Measurements from ENCODE around the gene LZTS2.
"Not testable (repeated sequence)": the region's sequence is repeated elsewhere in the genome, so short reads cannot be mapped to it uniquely, and the experiment has no call there.

Gene LZTS2

DNA sequence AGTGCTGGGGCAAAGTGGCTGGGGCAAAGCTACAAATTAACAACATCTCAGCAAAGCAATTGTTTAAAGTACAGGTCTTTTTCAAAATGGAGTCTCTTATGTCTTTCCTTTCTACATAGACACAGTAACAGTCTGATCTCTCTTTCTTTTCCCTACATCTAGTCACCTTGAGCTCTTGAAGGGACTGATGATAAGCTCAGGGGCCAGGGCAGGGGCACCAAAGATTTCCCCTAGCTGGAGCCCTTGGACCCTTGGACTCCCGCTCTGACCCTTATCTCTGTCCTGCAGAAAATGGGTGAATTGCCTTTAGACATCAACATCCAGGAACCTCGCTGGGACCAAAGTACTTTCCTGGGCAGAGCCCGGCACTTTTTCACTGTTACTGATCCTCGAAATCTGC is 34.8 kb downstream of the LZTS2 start:
- not testable (repeated sequence) for DNase-seq

GRCh38 chr10:101035314-101035713 is 35.7 kb downstream of the LZTS2 start:
- DNase-seq, result no peak

GRCh38 chr10:101035916-101036702 is 36.5 kb downstream of the LZTS2 start:
- no peak for DNase-seq

DNA sequence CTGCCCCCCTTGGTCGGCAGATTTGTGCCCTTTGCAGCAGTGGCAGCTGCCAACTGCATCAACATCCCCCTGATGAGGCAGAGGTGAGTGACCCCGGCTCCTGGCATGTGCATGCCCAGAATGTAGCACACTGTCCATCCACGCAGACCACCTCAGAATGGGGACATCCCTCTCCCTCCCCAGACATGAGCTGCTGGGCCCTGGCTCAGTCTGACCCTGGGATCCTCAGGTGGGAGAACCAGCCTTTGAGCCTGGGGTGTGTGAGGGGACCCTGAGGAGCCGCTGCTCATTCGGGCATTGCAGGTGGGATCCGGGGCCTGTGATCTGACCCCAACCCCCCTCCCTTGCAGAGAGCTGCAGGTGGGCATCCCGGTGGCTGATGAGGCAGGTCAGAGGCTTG is 37.1 kb downstream of the LZTS2 start:
- no peak for DNase-seq

- no peak for DNase-seq
Measured at GRCh38 chr10:101038484-101038883, 38.9 kb downstream of the LZTS2 start.

DNA sequence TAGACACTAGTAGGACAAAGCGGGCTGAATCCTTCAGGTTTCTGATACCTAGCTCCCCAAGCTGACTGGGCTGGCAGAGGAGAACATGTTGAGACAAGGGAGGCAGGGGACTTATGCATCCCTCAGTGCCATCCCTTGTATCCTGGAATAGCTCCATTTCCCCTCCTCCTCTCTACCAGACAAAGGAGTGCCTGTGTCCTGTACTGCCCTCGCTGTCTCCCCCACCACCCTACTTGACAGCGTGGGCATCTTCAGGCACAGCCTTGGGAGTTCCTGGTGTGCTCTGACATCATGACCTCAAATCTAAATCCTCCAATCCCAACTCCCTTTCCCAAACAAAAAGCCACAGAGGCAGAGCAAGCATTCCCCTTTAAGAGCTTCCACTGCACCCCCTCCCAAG is 40.5 kb downstream of the LZTS2 start:
- no peak for DNase-seq

DNA sequence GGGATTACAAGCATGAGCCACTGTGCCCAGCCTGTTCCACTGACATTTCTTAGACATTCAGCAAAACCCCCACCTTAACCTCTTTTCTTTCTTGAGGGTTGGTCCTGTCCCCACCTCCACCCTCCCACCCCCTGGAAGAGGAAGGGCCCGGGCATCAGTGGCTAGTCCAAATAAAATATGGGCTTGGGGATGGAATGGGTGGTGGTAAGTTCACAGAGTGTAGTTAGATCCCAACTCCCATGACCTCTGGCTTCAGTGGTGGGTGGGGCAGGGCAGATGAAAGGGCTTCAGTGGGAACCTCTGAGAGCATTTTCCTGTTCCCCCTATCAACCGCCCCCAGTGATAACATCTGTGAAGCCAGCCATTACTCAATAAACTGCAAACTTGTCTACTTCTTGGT is 41.2 kb downstream of the LZTS2 start:
- DNase-seq, result no peak

DNA sequence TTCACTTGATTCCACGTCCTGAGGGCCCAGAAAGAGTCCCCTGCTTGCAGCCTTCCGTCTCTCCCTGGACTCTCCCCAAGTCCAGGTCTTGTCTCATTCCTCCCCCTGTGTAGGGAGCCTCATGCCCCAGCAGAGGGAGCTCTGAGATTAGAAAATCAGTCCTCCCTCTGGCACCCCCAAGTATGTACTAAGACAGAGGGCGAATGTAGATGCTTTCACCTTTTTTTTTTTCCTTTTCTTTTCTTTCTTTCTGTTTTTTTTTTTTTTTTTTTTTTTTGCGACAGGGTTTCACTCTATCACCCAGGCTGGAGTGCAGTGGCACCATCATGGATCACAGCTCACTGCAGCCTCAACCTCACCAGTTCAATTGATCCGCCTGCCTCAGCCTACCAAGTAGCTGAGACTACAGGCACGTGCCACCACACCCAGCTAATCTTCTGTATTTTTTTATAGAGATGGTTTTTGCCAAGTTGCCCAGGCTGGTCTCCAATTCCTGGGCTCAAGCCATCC is 41.7 kb downstream of the LZTS2 start:
- no peak for DNase-seq

DNA sequence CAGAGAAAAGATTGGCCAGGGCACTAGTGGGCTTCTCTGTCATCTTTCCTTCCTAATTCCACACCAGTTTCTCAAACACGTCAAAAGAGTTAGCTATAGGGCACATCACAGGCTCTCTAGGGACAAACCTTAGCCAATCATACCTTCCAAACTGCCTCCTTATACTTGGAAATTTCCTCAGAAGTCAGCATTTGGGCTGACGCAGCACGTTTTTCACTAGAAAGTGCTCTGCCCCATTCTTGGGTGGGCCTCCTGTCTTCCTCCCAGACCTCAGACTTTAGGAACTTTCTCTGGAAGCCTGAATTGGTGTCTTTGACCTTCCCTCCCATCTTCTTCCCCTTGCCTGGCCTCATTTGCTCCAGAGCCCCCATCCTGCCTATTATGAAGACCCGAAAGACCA is 42.5 kb downstream of the LZTS2 start:
- no peak for DNase-seq

DNA sequence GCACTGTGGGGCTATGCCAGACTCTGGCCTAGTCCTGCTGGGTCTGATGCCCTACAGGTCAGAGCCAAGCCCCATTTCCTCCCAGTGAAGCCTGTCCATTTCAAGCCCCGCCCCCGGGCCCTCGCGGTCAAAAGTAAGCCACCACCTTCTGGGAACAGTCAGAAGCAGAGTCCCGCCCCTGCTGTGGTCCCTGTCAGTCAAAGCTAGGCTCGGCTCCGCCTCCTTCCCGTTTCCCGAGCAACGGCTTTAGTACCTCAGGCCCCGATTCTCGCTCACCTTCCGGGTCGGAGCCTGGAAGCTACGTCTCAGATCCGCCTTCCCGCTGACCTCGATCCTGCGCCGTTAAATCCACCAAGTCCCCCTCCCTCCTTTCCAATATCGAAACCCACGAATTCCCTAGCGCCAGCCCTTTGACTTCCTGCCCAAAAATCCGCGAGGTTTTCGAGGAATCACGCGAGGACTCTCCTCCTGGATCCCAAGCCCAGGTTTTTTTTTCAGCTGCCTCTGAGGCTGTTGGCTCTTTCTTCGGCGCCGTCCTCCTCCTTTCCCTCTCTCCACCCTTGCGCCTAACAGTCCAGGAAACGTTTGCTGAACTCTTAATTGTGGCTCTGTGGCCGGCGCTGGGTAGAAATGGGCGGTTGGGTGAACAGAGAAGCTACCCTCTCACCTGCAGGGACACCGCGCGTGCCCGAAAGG is 43.2 kb downstream of the LZTS2 start:
- DNase-seq, result peak; percentile 91

DNA sequence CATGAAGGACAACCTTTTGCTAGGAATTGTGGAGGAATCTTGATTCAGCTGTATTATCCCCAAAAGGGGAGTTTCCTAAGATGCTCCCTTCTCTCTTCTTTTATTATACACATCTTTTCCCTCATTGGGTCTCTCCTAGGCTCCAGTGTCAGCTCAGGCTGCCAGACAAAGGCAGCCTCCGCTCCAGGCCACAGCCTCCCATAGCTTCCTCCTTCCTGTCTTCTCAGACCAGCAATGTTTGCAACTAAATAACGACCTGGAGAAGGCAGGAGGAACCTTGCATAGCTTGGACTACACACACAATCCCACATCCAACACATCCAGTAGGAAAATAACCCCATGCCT is 43.7 kb downstream of the LZTS2 start:
- no peak for DNase-seq

- DNase-seq, result no peak
Measured at GRCh38 chr10:101044117-101044516, 44.5 kb downstream of the LZTS2 start.

DNA sequence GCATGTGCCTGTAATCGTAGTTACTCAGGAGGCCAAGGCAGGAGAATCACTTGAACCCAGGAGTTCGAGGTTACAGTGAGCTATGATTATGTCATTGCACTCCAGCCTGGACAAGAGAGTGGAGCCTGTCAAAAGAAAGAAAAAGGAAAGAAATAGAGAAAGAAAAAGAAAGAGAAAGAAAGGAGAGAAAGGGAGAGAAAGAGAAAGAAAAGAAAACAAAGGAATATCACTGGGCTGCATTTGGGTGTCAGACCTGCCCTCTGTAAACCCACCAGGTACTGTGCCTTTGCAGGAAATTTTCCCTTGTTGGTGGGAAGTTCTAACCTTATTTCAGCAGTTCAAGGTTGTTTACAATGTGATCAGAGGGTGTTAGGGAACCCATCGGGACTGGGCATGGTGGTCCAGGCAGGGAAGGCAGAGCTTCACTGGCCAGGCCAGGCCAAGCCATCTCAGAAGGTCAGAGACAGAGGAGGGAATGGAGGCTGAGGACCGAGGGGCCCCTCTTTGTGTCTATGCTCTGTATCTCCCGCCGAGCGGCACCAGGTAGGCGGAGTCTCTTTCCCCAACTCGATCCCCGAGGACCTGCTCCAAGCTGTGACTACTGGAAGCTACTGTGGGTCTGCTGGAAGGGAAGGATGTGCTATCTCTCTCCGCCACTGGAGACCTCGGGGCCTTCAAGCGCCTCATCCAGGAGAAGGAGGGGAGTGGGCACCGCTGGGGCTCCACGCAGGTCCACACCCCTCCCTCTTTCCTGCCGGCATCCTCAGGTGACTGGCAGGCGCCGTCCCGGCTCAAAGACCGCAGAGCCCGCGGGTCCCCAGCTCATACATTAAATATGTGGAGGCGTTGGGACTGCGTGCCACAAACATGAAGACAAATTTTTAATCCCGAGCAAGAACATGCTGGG is 47.0 kb downstream of the LZTS2 start:
- no peak for DNase-seq

DNA sequence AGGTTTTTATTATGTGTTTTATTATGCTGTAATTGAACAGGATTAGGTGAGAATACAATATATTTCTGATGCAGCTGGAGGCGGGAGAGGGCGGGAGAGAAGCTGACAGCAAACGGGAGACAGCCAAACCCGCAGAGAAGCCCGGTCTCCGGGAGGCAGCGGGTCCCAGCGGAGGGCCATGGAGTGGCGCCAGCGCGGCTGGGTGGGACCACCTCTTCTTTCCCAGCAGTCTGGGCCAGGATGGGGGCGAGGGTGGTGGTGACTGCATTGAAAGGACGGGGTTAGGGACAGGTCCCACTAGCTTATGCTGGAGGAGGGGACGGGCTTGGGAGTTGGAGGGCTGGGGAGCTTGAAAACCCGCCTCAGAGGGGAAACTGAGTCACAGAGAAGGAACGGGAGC is 47.7 kb downstream of the LZTS2 start:
- DNase-seq, result no peak

GRCh38 chr10:101047961-101048892 is 48.6 kb downstream of the LZTS2 start:
- no peak for DNase-seq

DNA sequence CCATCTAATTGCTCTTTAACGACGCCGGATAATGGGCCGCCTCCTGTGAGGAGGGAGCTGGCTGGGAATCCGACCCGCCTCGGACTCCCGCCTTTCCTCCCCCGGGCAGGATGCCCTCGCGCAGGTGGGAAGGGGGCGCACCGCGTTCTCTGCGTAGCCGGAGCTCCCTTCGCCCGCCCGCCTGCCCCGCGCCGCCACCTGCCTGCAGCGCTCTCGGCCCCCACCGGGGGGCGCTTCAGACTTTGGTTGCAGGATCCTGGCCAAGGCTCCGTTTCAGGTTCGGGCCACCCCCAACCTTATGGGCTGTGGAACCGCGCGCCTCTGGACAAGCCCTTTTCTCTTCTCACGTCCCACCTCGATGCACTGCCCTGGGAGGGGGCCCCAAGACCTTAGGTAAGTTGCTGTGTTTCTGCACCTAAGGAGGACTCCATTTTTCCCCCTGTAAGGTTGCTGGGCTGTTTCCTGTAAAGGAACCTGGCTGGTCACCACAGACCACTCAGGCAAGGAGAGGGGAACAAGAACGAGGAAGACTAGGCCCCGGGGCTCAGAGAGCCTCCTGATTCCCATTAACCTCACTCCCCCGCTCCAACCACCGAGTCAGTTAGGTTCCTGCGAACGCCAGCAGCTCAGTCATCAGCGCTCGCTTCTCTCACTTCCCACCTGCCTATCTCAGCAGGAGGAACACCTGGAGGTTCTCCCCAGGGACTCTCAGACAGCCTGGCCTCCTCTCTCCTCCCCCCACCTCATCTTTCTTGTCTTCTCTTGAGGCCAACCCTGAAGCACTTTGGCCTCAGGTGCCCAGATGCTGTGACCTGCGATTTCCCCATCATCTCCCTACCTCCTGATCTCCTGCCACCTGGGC is 50.8 kb downstream of the LZTS2 start:
- peak; percentile 82 for DNase-seq

- no peak for DNase-seq
Measured at GRCh38 chr10:101052285-101052684, 52.7 kb downstream of the LZTS2 start.

DNA sequence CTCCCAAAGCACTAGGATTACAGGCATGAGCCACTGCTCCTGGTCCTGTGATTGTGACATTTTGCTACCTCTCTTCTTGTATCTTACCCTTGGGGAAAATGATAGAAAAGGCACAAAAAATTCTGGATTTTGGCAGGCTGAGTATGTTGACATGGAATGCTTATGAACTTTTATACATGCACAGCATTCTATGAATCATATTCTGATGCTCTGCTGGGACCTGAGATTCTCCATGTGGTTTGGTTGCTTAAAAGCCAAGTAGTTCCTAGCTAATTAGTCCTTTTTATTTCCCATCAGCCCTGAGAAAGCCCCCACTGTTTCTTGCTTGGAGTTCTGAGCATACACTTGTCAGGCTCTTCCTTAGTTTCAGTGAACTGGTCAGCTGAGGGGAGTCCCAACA is 53.9 kb downstream of the LZTS2 start:
- DNase-seq, result no peak

DNA sequence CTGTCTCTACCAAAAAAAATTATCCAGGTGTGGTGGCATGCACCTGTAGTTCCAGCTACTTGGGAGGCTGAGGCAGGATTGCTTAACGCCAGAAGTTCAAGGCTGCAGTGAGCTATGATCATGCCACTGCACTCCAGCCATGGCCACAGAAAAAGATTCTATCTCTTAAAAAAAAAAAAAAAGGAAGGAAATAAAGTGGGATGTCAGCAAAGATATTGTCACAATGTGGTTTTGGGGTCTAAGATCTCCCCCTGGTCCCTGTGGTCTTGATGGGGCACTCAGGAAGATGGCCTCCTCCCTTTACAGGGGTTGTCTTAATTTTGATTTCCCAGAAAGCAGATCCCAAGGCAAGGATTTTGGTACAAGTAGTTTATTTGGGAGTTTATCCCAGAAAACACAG is 54.7 kb downstream of the LZTS2 start:
- no peak for DNase-seq

GRCh38 chr10:101054876-101055275 is 55.3 kb downstream of the LZTS2 start:
- DNase-seq, result no peak

DNA sequence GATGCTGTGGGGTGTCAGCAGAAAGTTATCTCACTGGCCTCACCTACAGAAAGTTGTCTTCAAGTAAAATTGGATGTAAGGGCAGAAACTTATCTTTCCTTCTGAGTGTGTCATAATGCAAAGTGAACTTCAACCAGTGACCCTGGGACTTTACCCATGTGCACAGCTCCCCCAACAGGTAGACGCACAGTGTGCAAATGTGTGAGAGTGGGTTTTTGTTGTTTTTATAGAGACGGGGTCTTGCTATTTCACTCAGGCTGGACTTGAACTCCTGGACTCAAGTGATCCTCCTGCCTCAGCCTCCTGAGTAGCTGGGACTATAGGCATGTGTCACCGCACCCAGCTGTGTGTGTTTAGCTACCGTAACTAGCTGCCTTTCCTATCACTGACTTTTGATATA is 55.8 kb downstream of the LZTS2 start:
- DNase-seq, result no peak
